T-helper 17 cell (primary cell): ENCODE data around the gene PLD2. TPM values are rescaled to one million over a fixed set of nuclear protein-coding genes. Genes with fewer than 3 reads are reported as not detected.

ENCODE experiments used
- ATAC-seq: fragments of 150-1000 bp; cut with Tn5 transposase; 2 replicates; pipeline ENCODE4 v1.10.0; 2021; ENCODE audit warnings: mild to moderate bottlenecking, moderate library complexity
- DNase-seq, 3 donors: peaks; one replicate each; pipeline versions ENCODE4 v3.0.0 to v3.0.0-alpha.2; 2020 to 2021
- H3K9me3 ChIP-seq: one replicate; pipeline ENCODE4 v1.7.0; 2013; ENCODE audit warnings: low read length, mild to moderate bottlenecking; ENCODE audit not compliant: control insufficient read depth, poor library complexity, severe bottlenecking
- H3K27ac Mint-ChIP-seq: one replicate; pipeline ENCODE4 v1.8.0; 2022; ENCODE audit warnings: mild to moderate bottlenecking, moderate library complexity, mixed read lengths
- H3K27me3 Mint-ChIP-seq: one replicate; pipeline ENCODE4 v1.8.0; 2022; ENCODE audit warnings: mixed read lengths
- H3K36me3 Mint-ChIP-seq: one replicate; pipeline ENCODE4 v1.8.0; 2022; ENCODE audit warnings: low read depth, mixed read lengths
- H3K4me1 Mint-ChIP-seq: one replicate; pipeline ENCODE4 v1.8.0; 2022; ENCODE audit warnings: mild to moderate bottlenecking, mixed read lengths
- H3K4me3 Mint-ChIP-seq: one replicate; pipeline ENCODE4 v1.8.0; 2022; ENCODE audit warnings: mild to moderate bottlenecking, moderate library complexity, mixed read lengths
- total RNA-seq, 4 donors: library from RNA in 2 of 4; stranded (reverse) in 2 of 4; gene quantifications; one replicate each; pipeline ENCODE4 v1.2.3 and lab custom pipeline; 2022 to 2026

PLD2 gene
- total RNA-seq (10 to 100 TPM; 30.6 to 32.8 TPM), total RNA-seq (lab: John Stamatoyannopoulos, UW) (23.9 to 28.7 reads per million in 2 donors)

GRCh38 chr17:4806777-4807604, at the start of gene PLD2:
TSS of gene PLD2 (plus strand) at chr17:4807152. CDS start at chr17:4807773, 621 bp downstream.
- peaks cover 13% of the 10 kb centered on the region for H3K4me1 Mint-ChIP-seq
- peak within 1 kb of the TSS; percentile 85 for H3K4me3 Mint-ChIP-seq
- no peak within 1 kb of the TSS for H3K27ac Mint-ChIP-seq
- H3K9me3 ChIP-seq, result no peaks in the 10 kb centered on the region
- peaks cover 6% of the 10 kb centered on the region for H3K36me3 Mint-ChIP-seq
- H3K27me3 Mint-ChIP-seq, result no peaks in the 10 kb centered on the region
- ATAC-seq, result peak; percentile 99
- DNase-seq, result peak; percentile 83 to 90 (median 86)

- Mint-ChIP-seq H3K4me1 (no peaks in the 10 kb centered on the region), H3K4me3 (no peak overlapping the region), H3K36me3 (peaks cover 2% of the 10 kb centered on the region), H3K27ac (no peak overlapping the region), H3K27me3 (peaks cover 21% of the 10 kb centered on the region)
- ATAC-seq (no peak), DNase-seq (no peak)
- no peaks in the 10 kb centered on the region for H3K9me3 ChIP-seq
Observed at GRCh38 chr17:4759776-4760236, 47.1 kb upstream of the PLD2 start.

GRCh38 chr17:4764595-4764994, 42.4 kb upstream of the PLD2 start:
- no peak for ATAC-seq
- Mint-ChIP-seq H3K27ac (no peak overlapping the region), H3K4me3 (no peak overlapping the region), H3K36me3 (no peaks in the 10 kb centered on the region), H3K27me3 (peaks cover 14% of the 10 kb centered on the region), H3K4me1 (no peaks in the 10 kb centered on the region)
- no peaks in the 10 kb centered on the region for H3K9me3 ChIP-seq
- DNase-seq, result no peak

- Mint-ChIP-seq H3K27ac (no peak overlapping the region), H3K4me3 (no peak overlapping the region), H3K27me3 (peaks cover 8% of the 10 kb centered on the region), H3K36me3 (no peaks in the 10 kb centered on the region), H3K4me1 (no peaks in the 10 kb centered on the region)
- H3K9me3 ChIP-seq, result no peaks in the 10 kb centered on the region
- DNase-seq, result no peak
- ATAC-seq, result no peak
Observed at GRCh38 chr17:4766201-4766600, 40.8 kb upstream of the PLD2 start.

- DNase-seq (no peak), ATAC-seq (no peak)
- Mint-ChIP-seq H3K4me3 (no peak overlapping the region), H3K4me1 (peaks cover 4% of the 10 kb centered on the region), H3K27me3 (peaks cover 9% of the 10 kb centered on the region), H3K36me3 (no peaks in the 10 kb centered on the region), H3K27ac (no peak overlapping the region)
- H3K9me3 ChIP-seq, result no peaks in the 10 kb centered on the region
Observed at GRCh38 chr17:4766723-4767122, 40.2 kb upstream of the PLD2 start.

GRCh38 chr17:4768298-4768697, 38.7 kb upstream of the PLD2 start:
- ATAC-seq (no peak), DNase-seq (no peak)
- Mint-ChIP-seq H3K36me3 (no peaks in the 10 kb centered on the region), H3K4me3 (no peak overlapping the region), H3K27me3 (peaks cover 12% of the 10 kb centered on the region), H3K27ac (no peak overlapping the region), H3K4me1 (peaks cover 8% of the 10 kb centered on the region)
- H3K9me3 ChIP-seq, result no peaks in the 10 kb centered on the region

- H3K9me3 ChIP-seq, result no peaks in the 10 kb centered on the region
- peaks cover 19% of the 10 kb centered on the region for H3K27me3 Mint-ChIP-seq
- no peak for DNase-seq
- H3K4me1 Mint-ChIP-seq, result peaks cover 8% of the 10 kb centered on the region
- no peaks in the 10 kb centered on the region for H3K36me3 Mint-ChIP-seq
- no peak overlapping the region for H3K4me3 Mint-ChIP-seq
- no peak overlapping the region for H3K27ac Mint-ChIP-seq
- no peak for ATAC-seq
Observed at GRCh38 chr17:4769628-4770027, 37.3 kb upstream of the PLD2 start.

GRCh38 chr17:4771519-4772234, 35.3 kb upstream of the PLD2 start, which contains the start of gene TM4SF5:
TSS of gene TM4SF5 (plus strand) at chr17:4771886. CDS start at chr17:4771923, 37 bp downstream.
- peaks cover 19% of the 10 kb centered on the region for H3K27me3 Mint-ChIP-seq
- no peaks in the 10 kb centered on the region for H3K9me3 ChIP-seq
- peak within 1 kb of the TSS; percentile 45 for H3K4me3 Mint-ChIP-seq
- H3K4me1 Mint-ChIP-seq, result peaks cover 8% of the 10 kb centered on the region
- DNase-seq, result no peak
- ATAC-seq, result no peak
- no peaks in the 10 kb centered on the region for H3K36me3 Mint-ChIP-seq
- H3K27ac Mint-ChIP-seq, result no peak within 1 kb of the TSS

- H3K4me3 Mint-ChIP-seq, result peak overlapping the region; percentile 45
- no peak overlapping the region for H3K27ac Mint-ChIP-seq
- ATAC-seq (no peak), DNase-seq (no peak)
- H3K9me3 ChIP-seq, result no peaks in the 10 kb centered on the region
- peaks cover 19% of the 10 kb centered on the region for H3K27me3 Mint-ChIP-seq
- peaks cover 8% of the 10 kb centered on the region for H3K4me1 Mint-ChIP-seq
- no peaks in the 10 kb centered on the region for H3K36me3 Mint-ChIP-seq
Observed at GRCh38 chr17:4772235-4772613, 34.7 kb upstream of the PLD2 start.

- ATAC-seq (no peak), DNase-seq (no peak)
- no peaks in the 10 kb centered on the region for H3K9me3 ChIP-seq
- peaks cover 5% of the 10 kb centered on the region for H3K36me3 Mint-ChIP-seq
- peaks cover 49% of the 10 kb centered on the region for H3K27me3 Mint-ChIP-seq
- no peak overlapping the region for H3K4me3 Mint-ChIP-seq
- peaks cover 4% of the 10 kb centered on the region for H3K4me1 Mint-ChIP-seq
- H3K27ac Mint-ChIP-seq, result no peak overlapping the region
Observed at GRCh38 chr17:4777969-4778760, 28.8 kb upstream of the PLD2 start.

GRCh38 chr17:4780325-4780955, 26.5 kb upstream of the PLD2 start:
- peaks cover 8% of the 10 kb centered on the region for H3K36me3 Mint-ChIP-seq
- peaks cover 6% of the 10 kb centered on the region for H3K4me1 Mint-ChIP-seq
- DNase-seq (no peak), ATAC-seq (no peak)
- H3K27ac Mint-ChIP-seq, result no peak overlapping the region
- no peak overlapping the region for H3K4me3 Mint-ChIP-seq
- no peaks in the 10 kb centered on the region for H3K9me3 ChIP-seq
- H3K27me3 Mint-ChIP-seq, result peaks cover 60% of the 10 kb centered on the region

GRCh38 chr17:4782652-4783051, 24.3 kb upstream of the PLD2 start:
- Mint-ChIP-seq H3K36me3 (peaks cover 8% of the 10 kb centered on the region), H3K4me3 (peak overlapping the region; percentile 39), H3K27ac (no peak overlapping the region), H3K4me1 (peaks cover 15% of the 10 kb centered on the region), H3K27me3 (peaks cover 79% of the 10 kb centered on the region)
- ATAC-seq (no peak), DNase-seq (no peak)
- H3K9me3 ChIP-seq, result no peaks in the 10 kb centered on the region
